Mesenchymal stem cell (in vitro differentiated cells and primary cell): ENCODE measurements around the gene GPR68.

Source experiments
- DNase-seq: peaks from one replicate; pipeline ENCODE4 v3.0.0-alpha.2; 2013
- H2AFZ ChIP-seq: one replicate; pipeline ENCODE4 v1.6.1; 2013; ENCODE audit warnings: low read depth, mild to moderate bottlenecking, control low read depth, inconsistent platforms, low read length, moderate library complexity
- H2AK5ac ChIP-seq: 2 replicates; pipeline ENCODE4 v1.6.1; 2013; ENCODE audit warnings: low read length, moderate library complexity, mild to moderate bottlenecking, inconsistent platforms; ENCODE audit not compliant: severe bottlenecking
- H2BK120ac ChIP-seq: one replicate; pipeline ENCODE4 v1.6.1; 2013; ENCODE audit warnings: low read depth, mild to moderate bottlenecking, inconsistent platforms, low read length, moderate library complexity
- H2BK12ac ChIP-seq, 2 experiments: one replicate each; pipeline ENCODE4 v1.6.1; 2013; ENCODE audit warnings: inconsistent platforms in 2 of 2, low read length in 2 of 2, mild to moderate bottlenecking in 2 of 2, moderate library complexity in 2 of 2, control low read depth in 1 of 2
- H2BK15ac ChIP-seq: one replicate; pipeline ENCODE4 v1.6.1; 2013; ENCODE audit warnings: mild to moderate bottlenecking, low read depth, inconsistent platforms; ENCODE audit not compliant: poor library complexity, severe bottlenecking
- H2BK5ac ChIP-seq: 2 replicates; pipeline ENCODE4 v1.6.1; 2013; ENCODE audit warnings: low read depth, mild to moderate bottlenecking, low read length, control low read depth, inconsistent platforms; ENCODE audit not compliant: poor library complexity, severe bottlenecking
- H3K14ac ChIP-seq, 2 experiments: one replicate each; pipeline ENCODE4 v1.6.1; 2013; ENCODE audit warnings: inconsistent platforms in 2 of 2, low read length in 2 of 2, control low read depth in 1 of 2, mild to moderate bottlenecking in 1 of 2, moderate library complexity in 1 of 2
- H3K18ac ChIP-seq, 2 experiments: one replicate each; pipeline ENCODE4 v1.6.1; 2013; ENCODE audit warnings: inconsistent platforms in 2 of 2, low read length in 2 of 2, control low read depth in 1 of 2, low read depth in 1 of 2, mild to moderate bottlenecking in 1 of 2
- H3K23ac ChIP-seq, 2 experiments: one replicate each; pipeline ENCODE4 v1.6.1; 2013; ENCODE audit warnings: inconsistent platforms in 2 of 2, low read length in 2 of 2, mild to moderate bottlenecking in 2 of 2, moderate library complexity in 2 of 2, control low read depth in 1 of 2
- H3K27ac ChIP-seq: 2 replicates; pipeline ENCODE4 v1.5.1; 2013; ENCODE audit warnings: mild to moderate bottlenecking, moderate library complexity, low read length, control low read depth, inconsistent platforms; ENCODE audit not compliant: poor library complexity, severe bottlenecking
- H3K27me3 ChIP-seq, 2 experiments: 2 replicates each; pipeline versions ENCODE4 v1.6.1 to v1.7.0; 2013; ENCODE audit warnings: low read length in 2 of 2, mild to moderate bottlenecking in 2 of 2, moderate library complexity in 2 of 2, control low read depth in 1 of 2, inconsistent platforms in 1 of 2; ENCODE audit not compliant: control insufficient read depth in 1 of 2, insufficient read depth in 1 of 2
- H3K36me3 ChIP-seq, 2 experiments: 2 replicates each; pipeline versions ENCODE4 v1.6.1 to v1.7.0; 2013; ENCODE audit warnings: low read length in 2 of 2, control low read depth in 1 of 2, inconsistent platforms in 1 of 2, low read depth in 1 of 2, mild to moderate bottlenecking in 1 of 2; ENCODE audit not compliant: insufficient read depth in 2 of 2, control insufficient read depth in 1 of 2
- H3K4ac ChIP-seq, 2 experiments: one replicate each; pipeline ENCODE4 v1.6.1; 2013; ENCODE audit warnings: inconsistent platforms in 2 of 2, low read length in 2 of 2, mild to moderate bottlenecking in 2 of 2, moderate library complexity in 2 of 2, control low read depth in 1 of 2, low read depth in 1 of 2
- H3K4me1 ChIP-seq: 2 replicates; pipeline ENCODE4 v1.6.1; 2013; ENCODE audit warnings: low read depth, low read length, control low read depth; ENCODE audit not compliant: control insufficient read depth, insufficient read depth
- H3K4me2 ChIP-seq: 2 replicates; pipeline ENCODE4 v1.6.1; 2013; ENCODE audit warnings: low read length, mild to moderate bottlenecking, inconsistent platforms; ENCODE audit not compliant: poor library complexity, severe bottlenecking
- H3K4me3 ChIP-seq, 2 experiments: 2 replicates each; pipeline versions ENCODE4 v1.5.1 to v1.7.0; 2013; ENCODE audit warnings: low read length in 2 of 2, mild to moderate bottlenecking in 2 of 2, control low read depth in 1 of 2, low read depth in 1 of 2; ENCODE audit not compliant: insufficient read depth in 1 of 2
- H3K79me1 ChIP-seq: replicated peaks from 2 replicates; pipeline ENCODE4 v1.6.1; 2013; ENCODE audit warnings: mild to moderate bottlenecking, control low read depth, low read length, inconsistent platforms; ENCODE audit not compliant: poor library complexity, severe bottlenecking
- H3K9ac ChIP-seq: 2 replicates; pipeline ENCODE4 v1.7.0; 2013; ENCODE audit warnings: mild to moderate bottlenecking, low read length, moderate library complexity
- H3K9me3 ChIP-seq: 2 replicates; pipeline ENCODE4 v1.7.0; 2013; ENCODE audit warnings: mild to moderate bottlenecking, low read length; ENCODE audit not compliant: control insufficient read depth
- H4K8ac ChIP-seq: one replicate; pipeline ENCODE4 v1.6.1; 2013; ENCODE audit warnings: inconsistent platforms, mild to moderate bottlenecking, low read length, moderate library complexity
- H4K91ac ChIP-seq: one replicate; pipeline ENCODE4 v1.6.1; 2013; ENCODE audit warnings: mild to moderate bottlenecking, low read length, inconsistent platforms
- WGBS: methylation state at CpG from one replicate; pipeline ENCODE4 v1.1.7; 2013; ENCODE audit warnings: mixed read lengths; 5-methylcytosine and 5-hydroxymethylcytosine counted together

GPR68 gene

GRCh38 chr14:91256661-91257060 lies 12.2 kb upstream of the GPR68 start:
- Histone ChIP-seq H3K36me3 (no peaks in the 10 kb centered on the region), H4K8ac (no peak overlapping the region), H2AK5ac (no peak overlapping the region), H2BK12ac (no peak overlapping the region), H2AFZ (no peak overlapping the region), H2BK5ac (no peak overlapping the region), H3K23ac (no peak overlapping the region), H3K9ac (no peak overlapping the region), H3K27ac (no peak overlapping the region), H2BK15ac (no peak overlapping the region), H3K79me1 (no peaks in the 10 kb centered on the region), H3K14ac (no peak overlapping the region), H3K4me1 (peaks cover 18% of the 10 kb centered on the region), H4K91ac (no peak overlapping the region), H3K27me3 (no peaks in the 10 kb centered on the region), H3K9me3 (no peaks in the 10 kb centered on the region), H3K4me3 (no peak overlapping the region), H3K18ac (no peak overlapping the region), H2BK120ac (no peak overlapping the region), H3K4me2 (no peak overlapping the region), H3K4ac (no peak overlapping the region)
- DNase-seq, result no peak
- 89% methylated on average over 1 of the region's 1 CpG for WGBS

GRCh38 chr14:91255026-91255695 lies 10.7 kb upstream of the GPR68 start:
- WGBS, result 81% methylated on average over 9 of the region's 9 CpGs
- Histone ChIP-seq H3K9me3 (no peaks in the 10 kb centered on the region), H4K8ac (no peak overlapping the region)

GRCh38 chr14:91254461-91254860 lies 10.0 kb upstream of the GPR68 start:
- peaks cover 33% of the 10 kb centered on the region for H3K4me1 ChIP-seq
- WGBS, result 85% methylated on average over 2 of the region's 3 CpGs
- no peak overlapping the region for H3K23ac ChIP-seq
- H3K14ac ChIP-seq, result no peak overlapping the region
- H2BK15ac ChIP-seq, result no peak overlapping the region
- H3K4me3 ChIP-seq, result no peak overlapping the region
- no peak overlapping the region for H2BK5ac ChIP-seq
- H2BK120ac ChIP-seq, result no peak overlapping the region
- H3K36me3 ChIP-seq, result no peaks in the 10 kb centered on the region
- H3K9me3 ChIP-seq, result no peaks in the 10 kb centered on the region
- no peak overlapping the region for H4K91ac ChIP-seq
- no peak overlapping the region for H2AFZ ChIP-seq
- no peak overlapping the region for H2BK12ac ChIP-seq
- no peak overlapping the region for H3K4me2 ChIP-seq
- no peak overlapping the region for H3K9ac ChIP-seq
- H3K27ac ChIP-seq, result no peak overlapping the region
- no peak for DNase-seq
- H3K79me1 ChIP-seq, result no peaks in the 10 kb centered on the region
- no peak overlapping the region for H2AK5ac ChIP-seq
- H4K8ac ChIP-seq, result no peak overlapping the region
- H3K4ac ChIP-seq, result no peak overlapping the region
- H3K18ac ChIP-seq, result no peak overlapping the region
- no peaks in the 10 kb centered on the region for H3K27me3 ChIP-seq

More at GRCh38 chr14:91255026-91255695, 10.7 kb upstream of the GPR68 start:
- H4K91ac ChIP-seq, result no peak overlapping the region
- no peak overlapping the region for H3K4me3 ChIP-seq
- no peaks in the 10 kb centered on the region for H3K36me3 ChIP-seq
- H3K23ac ChIP-seq, result no peak overlapping the region
- no peak overlapping the region for H2BK120ac ChIP-seq
- peaks cover 26% of the 10 kb centered on the region for H3K4me1 ChIP-seq
- H3K18ac ChIP-seq, result no peak overlapping the region
- no peak for DNase-seq
- no peak overlapping the region for H2BK5ac ChIP-seq
- H3K79me1 ChIP-seq, result no peaks in the 10 kb centered on the region
- H3K14ac ChIP-seq, result no peak overlapping the region
- H3K9ac ChIP-seq, result no peak overlapping the region
- H2AFZ ChIP-seq, result no peak overlapping the region
- H2BK15ac ChIP-seq, result no peak overlapping the region
- H3K27me3 ChIP-seq, result no peaks in the 10 kb centered on the region
- H3K4ac ChIP-seq, result no peak overlapping the region
- H3K4me2 ChIP-seq, result no peak overlapping the region
- no peak overlapping the region for H2AK5ac ChIP-seq
- no peak overlapping the region for H3K27ac ChIP-seq
- no peak overlapping the region for H2BK12ac ChIP-seq

GRCh38 chr14:91253795-91254323 lies 9.4 kb upstream of the GPR68 start:
- DNase-seq, result no peak
- Histone ChIP-seq H3K9me3 (no peaks in the 10 kb centered on the region), H3K36me3 (no peaks in the 10 kb centered on the region), H2BK5ac (peak overlapping the region; percentile 1), H3K27me3 (no peaks in the 10 kb centered on the region), H4K91ac (peak overlapping the region; percentile 57), H3K4me2 (peak overlapping the region; percentile 96), H2BK15ac (no peak overlapping the region), H3K27ac (no peak overlapping the region), H3K14ac (peak overlapping the region in 1 of 2 experiments; percentile 82), H2BK120ac (no peak overlapping the region), H3K4me1 (peaks cover 38% of the 10 kb centered on the region), H3K23ac (peak overlapping the region in 1 of 2 experiments; percentile 86), H3K79me1 (no peaks in the 10 kb centered on the region), H2AK5ac (no peak overlapping the region), H2AFZ (peak overlapping the region; percentile 78), H4K8ac (peak overlapping the region; percentile 90), H2BK12ac (peak overlapping the region in 1 of 2 experiments; percentile 75), H3K9ac (peak overlapping the region; percentile 78), H3K18ac (peak overlapping the region; percentile 30 to 81), H3K4ac (peak overlapping the region; percentile 32 to 58), H3K4me3 (peak overlapping the region; percentile 61 to 79)
- 29% methylated on average over 16 of the region's 20 CpGs for WGBS
